Hippocampal formation (tissue), 2 donors: ENCODE measurements around the gene GTF2F1.
"Not testable (repeated sequence)": the region's sequence is repeated elsewhere in the genome, so short reads cannot be mapped to it uniquely, and the experiment has no call there.

Source experiments
- DNase-seq, 2 donors: peaks; one replicate each; lab custom pipeline; 2025; lab: John Stamatoyannopoulos, UW

Gene GTF2F1

GRCh38 chr19:6417713-6418561 lies 25.0 kb upstream of the GTF2F1 start:
- DNase-seq, result peak; percentile 5 to 24

GRCh38 chr19:6416658-6417405 lies 23.9 kb upstream of the GTF2F1 start:
- DNase-seq, result no peak

DNA sequence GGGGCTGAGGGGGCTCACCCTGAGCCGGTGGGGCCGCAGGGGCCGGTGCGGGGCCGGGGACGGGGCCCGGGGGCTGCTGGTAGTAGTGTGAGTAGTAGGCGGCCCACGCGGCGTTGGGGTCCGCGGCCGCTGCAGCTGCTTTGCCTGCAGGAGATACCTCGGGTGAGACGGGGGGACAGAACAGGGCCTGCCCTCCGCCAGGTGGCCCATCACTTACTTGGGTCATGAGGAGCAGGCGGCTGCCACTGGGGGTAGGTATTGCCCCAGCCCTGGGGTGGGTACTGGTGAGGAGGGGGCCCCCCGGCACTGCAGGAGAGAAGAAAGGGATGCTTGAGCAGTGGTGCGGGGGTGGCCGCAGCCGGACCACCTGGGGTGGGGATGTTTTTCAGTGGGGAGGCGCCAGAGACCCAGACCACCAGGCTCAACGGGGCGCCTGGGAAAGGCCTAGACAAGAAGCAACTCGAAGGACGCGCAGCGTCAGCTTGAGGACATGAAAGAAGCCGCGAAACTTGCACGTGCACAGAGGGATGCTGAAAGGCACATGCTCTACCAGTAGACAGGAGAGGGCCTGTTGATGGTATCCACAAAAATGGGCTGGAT lies 22.7 kb upstream of the GTF2F1 start:
- DNase-seq, result no peak

DNA sequence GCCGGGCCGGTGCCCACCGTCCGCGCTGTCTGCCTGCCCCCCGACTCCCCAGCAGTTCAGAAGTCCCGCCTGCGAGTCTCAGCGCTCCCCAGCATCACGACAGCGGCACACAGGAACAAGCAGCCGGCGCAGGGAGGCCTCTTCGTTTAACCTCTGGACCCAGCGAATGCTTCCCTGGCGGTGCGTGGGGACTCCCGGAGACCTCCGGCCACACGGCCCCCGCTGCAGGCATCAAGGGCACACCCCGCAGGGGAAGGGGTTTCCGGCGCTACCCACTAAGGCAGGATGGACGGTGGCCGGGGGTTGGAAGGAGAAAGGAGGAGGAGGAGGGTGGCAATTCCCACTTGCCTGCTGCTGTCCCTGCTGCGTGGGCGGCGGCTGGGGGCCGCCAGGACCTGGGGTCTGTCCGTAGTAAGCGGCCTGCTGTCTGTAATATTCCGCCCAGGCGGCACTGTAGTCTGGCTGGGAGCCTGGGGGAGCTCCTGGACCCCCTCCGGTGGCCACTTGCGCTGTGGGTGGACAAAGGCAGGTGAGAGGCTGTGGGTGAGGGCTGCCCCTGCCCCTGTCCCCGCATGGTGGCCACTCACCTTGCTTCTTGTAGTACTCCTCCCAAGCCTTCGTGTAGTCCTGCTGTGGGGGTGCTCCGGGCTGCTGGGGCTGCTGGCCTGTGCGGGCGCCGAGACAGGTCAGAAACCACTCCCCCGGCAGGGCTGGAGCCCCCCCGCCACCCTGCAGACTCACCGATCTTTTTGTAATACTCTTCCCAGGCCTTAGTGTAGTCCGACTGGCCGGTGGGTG lies 22.0 kb upstream of the GTF2F1 start:
- no peak for DNase-seq

GRCh38 chr19:6413721-6414643 lies 21.0 kb upstream of the GTF2F1 start:
- no peak for DNase-seq

GRCh38 chr19:6413291-6413690 lies 20.3 kb upstream of the GTF2F1 start:
- DNase-seq, result no peak

GRCh38 chr19:6412447-6413091 lies 19.6 kb upstream of the GTF2F1 start:
- no peak for DNase-seq

DNA sequence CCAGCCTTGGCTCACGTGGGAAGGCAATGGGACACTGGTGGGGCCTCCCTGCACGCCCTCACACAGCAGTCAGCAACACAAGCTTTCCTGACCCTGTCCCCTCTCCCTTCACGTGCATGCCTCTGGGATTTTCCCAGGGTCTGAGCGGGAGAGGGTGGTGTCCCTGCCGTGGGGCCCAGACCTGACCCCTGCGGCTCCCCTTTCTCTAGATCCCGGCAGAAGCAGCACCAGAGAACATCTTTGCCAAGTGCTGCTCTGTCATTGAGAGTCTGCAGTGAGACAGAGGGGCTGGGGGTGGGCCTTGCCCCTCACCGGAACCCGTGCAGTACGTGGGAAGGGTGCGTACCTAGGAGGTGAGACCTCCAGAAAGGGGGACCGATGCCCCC lies 19.1 kb upstream of the GTF2F1 start:
- DNase-seq, result no peak

GRCh38 chr19:6409346-6409745 lies 16.4 kb upstream of the GTF2F1 start:
- DNase-seq, result no peak

GRCh38 chr19:6406401-6406800 lies 13.4 kb upstream of the GTF2F1 start:
- DNase-seq, result no peak

GRCh38 chr19:6402837-6403608 lies 10.1 kb upstream of the GTF2F1 start:
- peak; percentile 58 to 82 for DNase-seq

GRCh38 chr19:6402058-6402457 lies 9.1 kb upstream of the GTF2F1 start:
- DNase-seq, result no peak

GRCh38 chr19:6400062-6400944 lies 7.3 kb upstream of the GTF2F1 start:
- DNase-seq, result not testable (repeated sequence)

DNA sequence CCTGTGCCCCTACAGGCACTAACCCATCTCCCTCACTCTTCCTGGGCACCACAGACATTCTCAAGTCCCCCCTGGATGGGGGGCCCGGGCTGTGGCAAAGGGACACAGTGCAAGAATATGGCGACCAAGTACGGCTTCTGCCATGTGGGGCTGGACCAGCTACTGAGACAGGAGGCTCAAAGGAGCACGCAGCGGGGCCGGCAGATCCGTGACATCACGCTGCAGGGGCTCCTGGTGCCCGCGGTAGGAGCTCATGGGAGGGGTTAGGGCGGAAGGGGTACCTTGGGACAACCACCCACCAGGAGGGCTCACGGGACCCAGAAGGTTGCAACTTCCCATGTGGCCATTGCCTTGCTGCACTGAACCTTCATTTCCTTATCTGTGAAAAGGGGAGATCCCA lies 3.3 kb upstream of the GTF2F1 start:
- DNase-seq, result no peak

DNA sequence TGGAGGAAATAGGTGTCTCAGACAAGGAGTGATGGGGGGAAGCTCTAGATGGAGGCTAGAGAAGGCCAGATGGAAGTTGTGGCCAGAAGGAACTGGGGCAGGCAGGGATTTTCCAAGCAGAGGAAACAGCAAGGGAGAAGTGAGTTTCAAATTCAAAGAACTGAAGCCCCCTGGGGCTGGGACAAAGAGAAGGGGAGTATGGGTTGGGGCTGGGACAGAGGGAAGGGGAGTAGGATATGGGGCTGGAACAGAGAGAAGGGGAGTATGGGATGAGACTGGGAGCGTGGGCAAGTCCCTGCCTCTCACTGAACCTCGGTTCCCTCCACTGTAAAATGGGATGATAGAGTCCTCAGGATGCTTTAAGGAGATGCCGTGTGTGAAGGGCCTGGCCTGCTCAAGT lies 1.9 kb upstream of the GTF2F1 start:
- no peak for DNase-seq

DNA sequence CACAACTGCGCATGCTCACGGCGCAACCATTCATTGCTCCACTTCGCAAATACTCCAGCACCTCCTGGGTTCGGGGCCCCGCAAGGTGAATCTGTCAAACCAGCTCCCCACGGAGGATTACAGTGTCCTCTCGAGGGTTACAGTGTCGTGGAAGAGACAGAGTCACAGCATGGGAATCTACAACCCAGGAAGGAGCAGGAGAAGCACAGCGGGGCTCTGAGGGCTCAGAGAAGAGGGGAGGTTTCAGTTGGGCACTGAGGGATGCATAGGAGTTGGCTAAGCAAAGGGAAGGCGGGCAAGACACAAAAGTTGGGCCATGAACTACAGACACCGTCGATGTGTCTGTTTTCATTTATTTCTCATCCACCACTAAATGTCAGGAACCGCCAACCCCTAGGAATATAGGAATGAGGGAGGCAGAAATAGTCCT lies 1.0 kb upstream of the GTF2F1 start:
- DNase-seq, result no peak

GRCh38 chr19:6392221-6393073 lies 517 bp downstream of the GTF2F1 start:
- no peak for DNase-seq

GRCh38 chr19:6387372-6387771 lies 5.6 kb downstream of the GTF2F1 start:
- no peak for DNase-seq
